HG03558 (cell line): Measurements from ENCODE around the gene CD4.

ENCODE experiments used
- ATAC-seq: cut with Tn5 transposase; IDR thresholded peaks from one replicate; pipeline ENCODE4 v1.9.1; 2021; ENCODE audit warnings: moderate number of reproducible peaks; ENCODE audit not compliant: unreplicated experiment; ENCODE audit errors: extremely low read depth

CD4 gene

DNA sequence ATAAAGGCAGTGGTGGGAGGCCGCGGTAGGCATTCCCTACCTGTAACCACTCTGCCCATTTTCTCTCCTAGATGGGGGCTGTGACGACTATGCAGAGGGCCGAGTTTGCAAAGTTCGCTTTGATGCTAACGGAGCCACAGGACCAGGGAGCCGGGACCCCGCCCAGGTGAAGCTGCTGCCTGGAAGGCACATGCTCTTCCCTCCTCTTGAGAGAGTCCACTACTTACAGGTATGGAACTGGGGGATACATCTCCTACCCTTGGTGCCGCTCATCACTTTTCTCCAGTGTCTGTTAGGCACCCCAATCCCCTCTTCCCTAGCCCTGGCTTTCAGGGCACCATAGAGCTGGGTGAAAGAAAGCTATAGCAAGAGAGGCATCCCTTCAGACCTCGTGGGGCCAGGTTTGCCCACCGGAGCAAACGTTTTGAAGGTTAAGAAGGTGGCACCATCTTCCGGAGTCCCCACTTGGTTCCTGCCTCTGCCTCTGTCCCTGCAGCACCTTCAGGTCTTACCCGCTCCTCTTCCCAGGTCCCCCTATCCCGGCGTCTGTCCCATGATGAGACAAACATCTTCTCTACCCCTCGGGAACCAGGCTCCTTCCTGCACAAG, 36.9 kb downstream of the CD4 start:
- ATAC-seq = no peak

DNA sequence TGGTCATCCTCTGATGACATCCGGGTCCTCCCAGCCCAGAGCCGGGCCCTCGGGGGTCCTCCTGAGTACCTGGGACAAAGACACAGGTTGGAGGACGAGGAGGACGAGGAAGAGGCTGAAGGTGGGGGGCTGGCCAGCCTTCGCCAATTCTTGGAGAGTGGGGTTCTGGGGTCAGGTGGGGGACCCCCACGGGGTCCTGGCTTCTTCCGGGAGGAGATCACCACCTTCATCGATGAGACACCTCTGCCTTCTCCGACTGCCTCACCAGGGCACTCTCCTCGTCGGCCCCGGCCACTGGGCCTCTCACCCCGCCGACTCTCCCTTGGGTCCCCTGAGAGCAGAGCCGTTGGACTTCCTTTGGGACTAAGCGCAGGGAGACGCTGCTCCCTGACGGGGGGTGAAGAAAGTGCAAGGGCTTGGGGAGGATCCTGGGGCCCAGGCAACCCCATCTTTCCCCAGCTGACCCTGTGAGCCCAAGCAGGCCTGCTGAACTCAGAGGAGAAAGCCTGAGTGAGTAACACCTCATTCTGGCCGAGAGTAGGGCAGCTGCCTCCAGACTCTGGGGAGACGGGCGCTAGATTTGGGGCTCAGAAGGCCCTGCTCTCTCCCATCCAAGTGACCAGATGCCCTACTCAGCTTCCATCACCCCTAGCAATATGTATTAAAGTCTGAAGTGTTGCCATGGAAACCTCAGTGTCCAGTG, 37.6 kb downstream of the CD4 start:
- no peak for ATAC-seq

DNA sequence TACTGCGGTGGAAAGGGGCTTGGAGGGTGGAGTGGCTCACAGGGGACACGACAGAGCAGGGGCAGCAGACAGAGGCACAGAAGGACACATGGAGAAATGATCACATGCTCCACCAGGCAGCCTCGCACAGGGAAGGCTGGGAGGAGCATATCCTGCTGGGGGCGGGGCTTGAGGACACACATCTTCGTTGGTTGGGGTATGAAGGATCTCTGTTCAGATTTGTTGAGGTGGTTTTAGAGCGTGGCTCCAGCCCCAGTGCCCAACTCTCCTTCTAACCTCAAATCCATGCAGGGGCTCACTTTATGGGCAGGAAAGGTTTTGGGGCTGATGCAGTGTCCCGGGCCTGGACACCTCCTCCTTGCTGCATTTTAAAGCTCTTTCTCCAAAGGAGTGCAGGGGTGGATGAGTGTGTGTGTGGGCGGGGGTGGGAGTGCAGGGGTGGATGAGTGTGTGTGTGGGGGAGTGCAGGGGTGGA, 38.1 kb downstream of the CD4 start:
- ATAC-seq = no peak

DNA sequence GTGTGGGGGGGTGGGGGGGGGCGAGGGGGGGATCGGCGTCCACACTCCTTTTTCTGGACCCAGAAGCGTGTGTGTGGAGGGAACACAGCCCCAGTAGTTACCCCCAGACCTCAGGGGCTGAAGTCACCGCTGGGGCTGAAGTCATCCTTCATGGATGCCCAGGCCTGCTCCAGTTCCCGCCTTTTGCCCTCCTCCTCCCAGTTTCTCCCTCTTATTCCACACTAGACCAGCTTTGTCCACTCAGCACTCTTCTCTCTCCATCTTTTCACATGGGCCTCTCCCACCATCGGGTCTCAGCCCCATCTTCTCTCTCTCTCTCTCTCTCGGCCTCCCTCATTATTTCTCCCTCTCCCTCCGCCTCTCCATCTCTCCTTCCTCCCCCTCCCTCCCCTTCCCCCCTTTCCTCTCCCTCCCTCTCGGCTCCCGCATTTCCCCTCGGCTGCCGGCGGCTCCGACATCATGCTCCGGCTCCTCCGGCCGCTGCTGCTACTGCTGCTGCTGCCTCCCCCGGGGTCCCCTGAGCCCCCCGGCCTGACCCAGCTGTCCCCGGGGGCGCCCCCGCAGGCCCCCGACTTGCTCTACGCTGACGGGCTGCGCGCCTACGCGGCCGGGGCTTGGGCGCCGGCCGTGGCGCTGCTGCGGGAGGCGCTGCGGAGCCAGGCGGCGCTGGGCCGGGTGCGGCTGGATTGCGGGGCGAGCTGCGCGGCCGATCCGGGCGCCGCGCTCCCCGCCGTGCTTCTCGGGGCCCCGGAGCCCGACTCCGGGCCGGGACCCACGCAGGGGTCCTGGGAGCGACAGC, 38.9 kb downstream of the CD4 start, which contains the start of gene P3H3:
TSS of gene P3H3 (plus strand) at position 426 of the 799 bp plus-strand sequence. CDS start at position 460, 34 bp downstream.
- ATAC-seq = no peak

DNA sequence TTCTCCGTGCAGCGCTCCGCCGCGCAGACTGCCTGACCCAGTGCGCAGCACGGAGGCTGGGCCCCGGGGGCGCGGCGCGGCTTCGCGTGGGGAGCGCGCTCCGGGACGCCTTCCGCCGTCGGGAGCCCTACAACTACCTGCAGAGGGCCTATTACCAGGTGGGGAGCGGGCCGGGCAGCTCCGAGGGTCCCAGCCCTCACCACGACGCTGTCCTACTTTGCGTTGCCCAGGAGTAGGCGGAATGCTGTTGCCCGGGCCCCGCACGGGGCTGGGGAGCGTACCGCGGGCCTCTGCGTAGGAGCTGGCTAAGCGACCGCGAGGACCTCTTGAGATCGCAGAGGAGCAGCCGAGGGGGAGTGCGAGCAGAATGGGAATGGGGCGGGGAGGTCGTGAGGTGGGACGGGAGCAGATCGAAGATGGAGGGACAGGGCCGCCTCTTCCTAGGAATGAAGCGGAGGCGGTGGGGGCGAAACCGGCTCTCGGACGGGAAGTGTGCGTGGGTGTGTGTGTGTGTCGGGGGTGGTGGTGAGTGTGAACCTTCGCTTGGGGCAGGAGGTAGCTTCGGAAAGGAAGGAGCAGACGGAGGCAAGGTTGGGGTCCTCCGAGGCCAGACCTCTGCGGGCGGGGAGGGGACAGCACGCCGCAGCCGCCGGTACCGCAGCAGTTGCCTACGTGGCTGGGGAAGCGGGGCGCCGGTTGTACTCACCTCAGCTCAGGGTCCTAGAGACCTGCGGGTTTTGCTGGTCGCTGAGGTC, 39.6 kb downstream of the CD4 start:
- no peak for ATAC-seq

DNA sequence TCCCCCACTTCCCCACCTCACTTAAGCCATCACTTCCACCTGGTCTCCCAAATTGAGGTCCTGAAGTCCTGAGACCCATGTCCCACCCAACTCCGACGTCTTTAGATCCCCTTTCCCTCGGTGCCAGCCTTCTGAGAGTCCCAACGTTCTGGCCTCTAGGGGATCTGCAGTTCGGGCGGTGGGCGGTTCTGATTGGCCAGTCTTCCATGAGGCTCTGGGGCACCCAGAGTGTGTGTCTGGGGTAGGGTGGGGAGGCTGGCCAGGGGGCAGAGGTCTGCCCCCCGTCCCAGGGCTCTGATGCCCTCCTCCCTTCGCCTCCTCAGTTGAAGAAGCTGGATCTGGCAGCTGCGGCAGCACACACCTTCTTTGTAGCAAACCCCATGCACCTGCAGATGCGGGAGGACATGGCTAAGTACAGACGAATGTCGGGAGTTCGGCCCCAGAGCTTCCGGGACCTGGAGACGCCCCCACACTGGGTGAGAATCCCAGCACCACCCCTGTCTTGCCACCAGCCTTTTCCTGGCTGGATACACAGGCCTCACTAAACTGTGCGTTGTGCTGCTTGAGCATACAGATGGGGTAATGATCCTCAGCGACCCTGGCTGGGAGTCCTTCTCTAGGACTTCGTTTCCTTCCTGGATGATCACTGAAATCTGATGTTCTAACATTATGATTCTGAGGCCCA, 40.4 kb downstream of the CD4 start:
- ATAC-seq = no peak

DNA sequence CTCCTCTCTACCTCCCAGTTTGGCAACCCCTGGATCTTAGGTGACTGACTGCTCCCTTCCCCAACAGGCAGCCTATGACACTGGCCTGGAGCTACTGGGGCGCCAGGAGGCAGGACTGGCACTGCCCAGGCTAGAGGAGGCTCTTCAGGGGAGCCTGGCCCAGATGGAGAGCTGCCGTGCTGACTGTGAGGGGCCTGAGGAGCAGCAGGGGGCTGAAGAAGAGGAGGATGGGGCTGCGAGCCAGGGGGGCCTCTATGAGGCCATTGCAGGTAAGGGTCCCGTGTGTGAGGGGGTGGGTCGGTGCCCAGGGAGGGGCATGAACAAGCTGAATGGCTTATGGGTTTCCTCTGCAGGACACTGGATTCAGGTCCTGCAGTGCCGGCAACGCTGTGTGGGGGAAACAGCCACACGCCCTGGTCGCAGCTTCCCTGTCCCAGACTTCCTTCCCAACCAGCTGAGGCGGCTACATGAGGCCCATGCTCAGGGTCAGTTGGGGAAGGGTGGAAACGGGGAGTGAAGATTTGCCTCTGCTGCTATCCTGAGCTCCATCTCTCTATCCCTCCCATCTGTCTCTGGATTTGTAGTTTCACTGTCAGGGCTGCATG, 41.1 kb downstream of the CD4 start:
- ATAC-seq = no peak

DNA sequence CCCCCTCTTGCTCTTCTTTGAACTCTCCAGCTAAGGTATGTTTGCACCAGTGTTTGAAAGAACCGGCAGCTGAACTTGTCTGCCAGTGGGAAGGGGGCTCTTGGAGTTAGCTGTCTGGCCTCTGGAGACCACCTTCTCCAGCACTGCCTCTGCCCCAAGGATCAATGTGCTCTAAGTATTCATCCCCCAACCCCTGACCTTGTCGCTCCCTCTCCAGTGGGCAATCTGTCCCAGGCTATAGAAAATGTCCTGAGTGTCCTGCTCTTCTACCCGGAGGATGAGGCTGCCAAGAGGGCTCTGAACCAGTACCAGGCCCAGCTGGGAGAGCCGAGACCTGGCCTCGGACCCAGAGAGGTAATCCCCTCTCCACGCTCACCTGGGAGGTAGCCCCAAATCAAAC, 41.7 kb downstream of the CD4 start:
- ATAC-seq = no peak

DNA sequence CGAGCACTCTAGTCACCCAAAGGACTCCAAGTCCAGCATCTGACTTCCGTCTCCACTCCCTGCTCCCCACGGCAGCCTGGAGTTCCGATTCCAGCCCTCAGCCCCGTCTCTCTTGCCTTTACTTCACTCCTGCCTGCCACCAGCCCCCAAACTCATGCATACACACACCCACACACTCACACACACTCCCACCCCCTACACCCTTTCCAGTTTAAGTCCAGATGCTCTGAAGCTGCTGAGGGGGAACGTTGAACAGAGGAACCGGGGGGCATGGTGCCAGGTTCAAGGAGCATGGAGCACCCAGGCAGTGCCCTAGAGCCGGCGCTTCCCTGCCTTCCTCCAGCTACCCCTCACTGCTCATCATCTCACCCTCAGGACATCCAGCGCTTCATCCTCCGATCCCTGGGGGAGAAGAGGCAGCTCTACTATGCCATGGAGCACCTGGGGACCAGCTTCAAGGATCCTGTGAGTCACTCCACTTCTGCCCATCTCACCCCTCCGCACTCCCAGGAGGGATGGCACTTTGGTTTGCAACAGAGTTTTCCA, 42.2 kb downstream of the CD4 start:
- ATAC-seq = no peak

DNA sequence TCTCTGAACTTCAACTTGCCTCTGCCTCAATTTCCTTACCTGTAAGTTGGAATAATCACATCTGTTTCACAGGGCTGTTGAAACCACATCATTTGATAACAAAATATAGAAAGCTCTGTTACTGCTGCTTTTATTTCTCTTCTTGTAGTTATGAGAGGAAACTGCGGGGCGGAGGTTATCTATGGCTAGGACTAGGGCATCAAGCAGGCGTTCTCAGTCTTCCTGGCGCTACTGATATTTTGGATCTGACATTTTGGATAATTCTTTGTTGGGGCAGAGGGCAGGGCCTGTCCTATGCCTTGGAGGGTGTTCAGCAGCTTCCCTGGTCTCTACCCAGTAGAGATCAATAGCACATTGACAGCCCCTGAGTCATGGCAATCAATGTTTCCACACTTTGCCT, 42.8 kb downstream of the CD4 start:
- ATAC-seq = no peak

DNA sequence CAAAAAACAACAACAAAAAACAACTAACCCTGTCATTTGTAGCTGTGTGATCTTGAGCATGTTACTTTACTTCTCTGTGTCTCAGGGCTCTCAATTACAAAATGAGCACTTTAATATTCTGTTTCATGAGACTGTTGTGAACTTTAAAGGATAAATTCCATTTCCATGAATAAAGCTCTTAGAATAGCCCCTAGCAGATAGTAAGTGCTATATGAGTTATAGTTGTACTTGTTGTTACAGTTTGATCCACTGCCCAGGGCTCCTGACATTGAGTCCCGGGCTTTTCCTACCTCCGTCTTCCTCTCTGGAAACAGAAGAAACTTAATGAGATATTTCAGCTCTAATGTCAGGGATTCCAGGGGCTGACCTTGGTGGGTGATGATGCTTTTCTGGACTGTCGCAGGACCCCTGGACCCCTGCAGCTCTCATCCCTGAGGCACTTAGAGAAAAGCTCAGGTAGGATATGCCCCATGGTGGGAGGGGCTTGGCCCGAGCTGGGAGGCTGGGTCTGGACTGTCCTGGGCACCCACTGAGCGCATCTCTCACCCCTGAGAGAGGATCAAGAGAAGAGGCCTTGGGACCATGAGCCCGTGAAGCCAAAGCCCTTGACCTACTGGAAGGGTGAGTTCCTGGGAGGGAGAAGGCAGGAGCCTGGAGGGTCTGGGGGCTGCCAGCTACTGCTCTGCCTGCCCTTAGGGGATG, 44.0 kb downstream of the CD4 start:
- no peak for ATAC-seq

DNA sequence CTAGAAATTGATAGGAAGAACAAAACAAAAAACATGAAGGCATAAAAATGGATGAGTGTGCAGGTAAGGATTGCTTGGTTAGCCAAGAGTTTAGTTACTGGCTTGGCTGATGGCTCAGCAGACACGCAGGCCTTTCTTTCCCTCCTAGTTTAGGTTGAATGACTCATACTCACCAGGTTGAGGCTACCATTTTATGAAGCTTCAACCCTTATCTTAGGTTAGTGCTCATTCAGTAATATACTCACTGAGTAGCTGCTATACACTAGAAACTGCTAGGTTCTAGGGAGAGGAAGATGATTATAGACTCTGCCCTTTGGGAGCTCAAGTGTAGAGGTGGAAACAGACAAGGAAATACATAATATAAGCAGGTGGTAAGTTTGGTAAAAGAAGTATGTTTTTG, 44.9 kb downstream of the CD4 start:
- ATAC-seq = no peak

DNA sequence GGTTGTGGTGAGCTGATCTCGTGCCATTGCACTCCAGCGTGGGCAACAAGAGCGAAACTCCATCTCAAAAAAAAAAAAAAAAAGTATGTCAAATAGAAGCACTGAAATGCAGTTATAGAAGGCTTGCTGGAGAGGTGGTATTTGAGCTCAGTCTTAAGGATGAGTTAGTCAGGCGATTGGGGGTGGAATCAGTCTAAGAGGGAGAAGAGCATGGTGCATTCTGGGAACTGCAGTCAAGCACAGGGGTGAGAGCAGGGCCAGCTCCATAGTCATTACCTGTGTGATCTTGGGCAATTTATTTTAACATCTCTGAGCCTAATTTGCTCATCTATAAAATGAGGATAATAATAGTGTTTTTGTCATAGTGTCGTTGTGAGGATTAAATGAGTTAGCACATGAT, 45.5 kb downstream of the CD4 start:
- no peak for ATAC-seq

DNA sequence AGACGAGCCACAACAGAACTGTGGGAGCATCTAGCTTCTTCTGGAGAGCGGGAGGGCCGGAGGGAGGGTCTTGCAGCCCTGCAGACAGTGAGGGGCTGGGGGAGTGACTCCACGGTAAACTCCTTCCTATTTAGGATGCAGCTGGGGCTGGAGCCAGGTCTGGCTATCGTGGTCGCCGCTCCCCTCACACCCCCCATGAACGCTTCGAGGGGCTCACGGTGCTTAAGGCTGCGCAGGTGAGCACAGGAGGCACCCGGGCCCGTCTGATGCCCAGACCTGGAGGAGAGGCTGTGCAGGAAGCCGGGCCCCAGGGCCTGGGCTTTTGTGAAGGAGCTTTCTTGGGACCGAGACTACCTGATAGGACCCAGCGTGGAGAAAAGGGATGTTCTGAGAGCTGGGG, 47.5 kb downstream of the CD4 start:
- no peak for ATAC-seq

DNA sequence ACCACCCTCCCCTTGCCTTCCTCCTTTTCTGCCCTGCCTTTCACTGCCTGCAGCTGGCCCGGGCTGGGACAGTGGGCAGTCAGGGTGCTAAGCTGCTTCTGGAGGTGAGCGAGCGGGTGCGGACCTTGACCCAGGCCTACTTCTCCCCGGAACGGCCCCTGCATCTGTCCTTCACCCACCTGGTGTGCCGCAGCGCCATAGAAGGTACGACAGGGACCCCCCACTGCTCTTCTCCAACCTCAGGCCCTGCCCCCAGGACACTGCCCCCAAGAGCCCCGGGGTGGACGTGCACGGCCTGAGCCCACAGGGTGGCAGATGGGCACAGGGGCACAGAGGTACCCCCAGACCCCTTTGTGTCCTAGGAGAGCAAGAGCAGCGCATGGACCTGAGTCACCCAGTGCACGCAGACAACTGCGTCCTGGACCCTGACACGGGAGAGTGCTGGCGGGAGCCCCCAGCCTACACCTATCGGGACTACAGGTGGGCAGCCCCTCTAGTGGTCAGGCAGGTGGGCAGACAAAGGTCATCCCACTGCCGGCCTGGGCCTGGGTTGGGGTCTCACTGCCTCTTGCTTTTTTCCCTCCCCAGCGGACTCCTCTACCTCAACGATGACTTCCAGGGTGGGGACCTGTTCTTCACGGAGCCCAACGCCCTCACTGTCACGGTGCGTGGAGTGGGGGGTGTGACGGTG, 48.2 kb downstream of the CD4 start:
- ATAC-seq = no peak

DNA sequence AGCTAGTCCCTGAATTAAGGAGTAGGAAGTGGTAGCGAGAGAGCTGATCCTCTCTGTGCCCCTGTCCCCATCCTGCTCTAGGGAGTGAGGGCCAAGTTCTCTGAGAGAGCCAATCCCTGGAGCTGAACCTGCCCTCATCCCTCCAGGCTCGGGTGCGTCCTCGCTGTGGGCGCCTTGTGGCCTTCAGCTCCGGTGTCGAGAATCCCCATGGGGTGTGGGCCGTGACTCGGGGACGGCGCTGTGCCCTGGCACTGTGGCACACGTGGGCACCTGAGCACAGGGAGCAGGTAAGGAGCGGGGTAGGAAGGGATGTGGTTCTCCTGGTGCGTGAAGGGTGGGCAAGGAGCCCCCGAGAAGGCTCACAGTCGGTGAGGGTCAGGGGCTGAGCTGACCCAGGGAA, 49.5 kb downstream of the CD4 start:
- no peak for ATAC-seq

DNA sequence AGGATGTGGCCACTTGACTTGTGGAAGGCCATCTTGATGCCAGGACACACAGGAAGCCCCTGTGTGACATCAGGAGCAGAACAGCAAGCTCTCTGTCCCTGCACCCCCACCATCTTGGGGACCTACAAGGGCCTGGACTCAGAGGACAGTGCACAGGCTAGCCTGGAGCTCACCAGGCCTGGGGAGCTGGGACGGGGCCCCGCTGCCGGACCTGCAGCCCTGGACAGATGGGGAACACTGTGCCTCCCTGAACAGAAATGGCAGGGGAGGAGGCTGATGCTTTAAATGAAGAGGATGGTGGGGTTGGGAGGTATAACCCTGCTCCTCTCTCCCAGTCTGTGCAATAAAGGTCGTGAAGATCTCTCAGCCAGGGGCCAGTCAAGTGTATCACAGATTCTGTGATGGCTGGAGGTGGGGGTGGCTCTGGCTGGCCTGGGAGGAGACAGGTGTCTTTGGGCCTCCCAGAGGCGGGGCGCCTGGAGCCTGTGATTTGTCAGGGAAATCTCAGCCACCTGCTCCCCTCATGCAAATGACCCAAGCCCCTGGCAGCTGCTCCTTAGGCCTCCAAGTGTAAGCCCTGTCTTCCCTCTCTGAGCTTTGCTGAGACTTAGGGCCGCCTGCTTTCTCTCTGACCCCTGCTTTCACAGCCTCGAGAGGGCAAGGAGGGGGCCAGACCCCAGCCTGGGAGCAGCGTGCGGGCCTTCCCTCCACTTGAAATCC, 50.3 kb downstream of the CD4 start:
- ATAC-seq = no peak

DNA sequence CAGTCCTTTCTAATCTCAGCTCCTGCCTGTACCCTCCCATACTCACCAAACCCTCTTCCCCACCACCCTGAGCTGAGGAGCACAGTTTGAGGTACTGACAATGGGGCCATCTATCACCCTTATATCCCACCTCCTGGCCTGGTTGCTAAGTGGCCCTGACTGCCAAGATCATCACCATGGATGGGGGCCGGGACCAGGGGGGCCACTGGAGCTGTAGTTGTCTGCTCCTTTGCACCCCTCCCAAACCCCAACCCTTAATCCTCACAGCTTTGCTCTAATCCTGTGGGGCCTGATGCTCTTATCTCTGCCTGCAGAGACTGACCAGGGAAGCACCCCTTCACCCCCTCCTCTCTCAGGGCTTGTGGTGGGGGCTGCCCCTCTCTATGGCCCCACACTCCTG, 51.0 kb downstream of the CD4 start:
- no peak for ATAC-seq
